MM.1S (cell line): ENCODE measurements around the gene RPL36AL.

Source experiments
- CTCF ChIP-seq: fragments of 300-600 bp; sonication (generic); IDR thresholded peaks from 2 replicates; pipeline ENCODE4 v1.5.1; 2016; ENCODE audit warnings: antibody characterized with exemption, low read length, mixed read lengths
- EZH2 ChIP-seq: fragments of 300-600 bp; sonication (generic); optimal IDR thresholded peaks from 2 replicates; pipeline ENCODE3; 2017; ENCODE audit warnings: low read depth, mild to moderate bottlenecking, antibody characterized with exemption, low read length, mixed read lengths

DNA sequence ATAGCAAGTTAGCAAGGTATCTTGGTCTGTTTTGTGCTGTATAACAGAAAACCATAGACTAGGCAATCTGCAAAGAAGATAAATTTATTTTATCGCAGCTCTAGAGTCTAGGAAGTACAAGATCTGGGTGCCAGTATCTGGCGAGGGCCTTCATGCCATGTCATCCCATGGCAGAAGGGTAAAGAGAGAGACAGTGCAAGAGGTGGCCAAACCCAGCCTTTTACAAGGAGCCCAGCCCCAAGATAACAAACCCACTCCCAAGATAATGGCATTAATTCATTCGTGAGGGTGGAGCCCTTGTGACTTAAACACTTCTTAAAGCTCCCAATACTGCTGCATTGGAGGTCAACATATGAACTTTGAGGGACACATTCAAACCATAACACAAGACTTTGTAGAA is 51.1 kb downstream of the RPL36AL start:
- TF ChIP-seq CTCF, result no peak
- no peak for TF ChIP-seq EZH2
